Endothelial cell of umbilical vein (primary cell): Measurements from ENCODE around the gene VTI1A. TPM values are rescaled to one million over a fixed set of nuclear protein-coding genes. Genes with fewer than 3 reads are reported as not detected.

Experiments used
- BruUV-seq: library from RNA; stranded (reverse); fragments of 400-500 nt; replicated peaks from 2 replicates; lab custom pipeline; 2021; lab: Mats Ljungman, UMichigan
- CTCF ChIA-PET: fragments of 300-600, 350-600 bp; sonication (Branson Sonifier 250); formaldehyde crosslinking; loops from one replicate; lab custom pipeline; 2021; ENCODE audit warnings: antibody characterized with exemption, inconsistent platforms; lab: Charles Lee
- POLR2A ChIA-PET: fragments of 300-600, 350-600 bp; sonication (Branson Sonifier 250); formaldehyde crosslinking; loops from one replicate; lab custom pipeline; 2021; ENCODE audit warnings: antibody characterized with exemption, inconsistent platforms; lab: Charles Lee
- DNase-seq: peaks from one replicate; pipeline ENCODE4 v3.0.0-alpha.2; 2011; ENCODE audit warnings: low read depth, low spot score
- FAIRE-seq: peaks from 2 replicates; lab custom pipeline; 2011; peaks lifted over from hg19 to GRCh38; lab: Jason Lieb, UNC
- H2AFZ ChIP-seq: 2 replicates; pipeline ENCODE4 v1.6.0; 2012; ENCODE audit warnings: low read depth, low read length, control low read depth, inconsistent platforms
- H3K27ac ChIP-seq: 2 replicates; pipeline ENCODE4 v1.5.1; 2011; ENCODE audit warnings: low read depth, mild to moderate bottlenecking, control low read depth, low read length, moderate library complexity; ENCODE audit not compliant: insufficient read depth
- H3K27me3 ChIP-seq, 2 experiments: 2 replicates each; pipeline versions ENCODE4 v1.6.0 to v1.6.1; 2011; ENCODE audit warnings: low read length in 2 of 2, mixed read lengths in 1 of 2; ENCODE audit not compliant: control insufficient read depth in 2 of 2, insufficient read depth in 2 of 2
- H3K36me3 ChIP-seq, 2 experiments: 2 replicates in 1 of 2; 3 replicates in 1 of 2; pipeline ENCODE4 v1.5.1; 2011; ENCODE audit warnings: low read length in 2 of 2, mild to moderate bottlenecking in 1 of 2, moderate library complexity in 1 of 2; ENCODE audit not compliant: control insufficient read depth in 2 of 2, insufficient read depth in 2 of 2; ENCODE audit errors: extremely low read depth in 1 of 2
- H3K4me1 ChIP-seq: 3 replicates; pipeline ENCODE4 v1.5.1; 2011; ENCODE audit warnings: mild to moderate bottlenecking, low read length; ENCODE audit not compliant: control insufficient read depth, insufficient read depth; ENCODE audit errors: extremely low read depth
- H3K4me2 ChIP-seq: 2 replicates; pipeline ENCODE4 v1.6.1; 2011; ENCODE audit warnings: low read length, control low read depth, mixed read lengths; ENCODE audit not compliant: insufficient read depth
- H3K4me3 ChIP-seq, 3 experiments: fragments of 200-600 bp in 1 of 3; sonication (generic), shearing (Covaris generic) in 1 of 3; replicated peaks in 1 of 3; 2 replicates each; pipeline ENCODE4 v1.5.1; 2011 to 2016; ENCODE audit warnings: control low read depth in 3 of 3, low read length in 3 of 3, mild to moderate bottlenecking in 2 of 3, inconsistent platforms in 1 of 3, low read depth in 1 of 3, moderate library complexity in 1 of 3; ENCODE audit not compliant: insufficient read depth in 1 of 3
- H3K79me2 ChIP-seq: 2 replicates; pipeline ENCODE4 v1.6.0; 2012; ENCODE audit warnings: low read length, inconsistent platforms; ENCODE audit not compliant: control insufficient read depth, insufficient read depth
- H3K9ac ChIP-seq: replicated peaks from 2 replicates; pipeline ENCODE3; 2011; ENCODE audit warnings: low read length, control low read depth; ENCODE audit not compliant: insufficient read depth; ENCODE audit errors: extremely low read depth
- H3K9me1 ChIP-seq: replicated peaks from 3 replicates; pipeline ENCODE4 v1.6.0; 2011; ENCODE audit warnings: mild to moderate bottlenecking, low read length; ENCODE audit not compliant: control insufficient read depth, insufficient read depth; ENCODE audit errors: extremely low read depth
- H3K9me3 ChIP-seq: replicated peaks from 2 replicates; pipeline ENCODE4 v1.5.1; 2012; ENCODE audit warnings: low read length, inconsistent platforms; ENCODE audit not compliant: control insufficient read depth, insufficient read depth
- H4K20me1 ChIP-seq: replicated peaks from 2 replicates; pipeline ENCODE3; 2011; ENCODE audit warnings: mild to moderate bottlenecking, low read length; ENCODE audit not compliant: control insufficient read depth, insufficient read depth; ENCODE audit errors: extremely low read depth
- CTCF ChIP-seq, 2 donors: IDR thresholded peaks; 1 replicate in 1 of 2; 2 replicates in 1 of 2; pipeline ENCODE4 v1.5.1; 2011; ENCODE audit warnings: low read length in 2 of 2, mild to moderate bottlenecking in 2 of 2, moderate library complexity in 2 of 2, control low read depth in 1 of 2, inconsistent platforms in 1 of 2, low read depth in 1 of 2; ENCODE audit not compliant: insufficient read depth in 1 of 2; ENCODE audit errors: extremely low read depth in 1 of 2
- GATA2 ChIP-seq: IDR thresholded peaks from 2 replicates; pipeline ENCODE4 v1.7.0; 2011; ENCODE audit warnings: low read depth, mild to moderate bottlenecking, moderate library complexity, mixed read lengths, low read length; ENCODE audit not compliant: insufficient read length, insufficient read depth
- MAX ChIP-seq: IDR thresholded peaks from 2 replicates; pipeline ENCODE4 v1.6.1; 2011; ENCODE audit not compliant: insufficient read depth, insufficient read length
- dilution Hi-C: fragments of 300-500 bp; cut with MboI; formaldehyde crosslinking; loops from one replicate; pipeline ENCODE4 v1.15.0; 2019; ENCODE audit warnings: low sequenced_read_pairs; ENCODE audit not compliant: extremely low pct_ligation_motif_present
- intact Hi-C: fragments of 100-400 bp; cut with micrococcal nuclease; formaldehyde crosslinking; loops from one replicate; pipeline ENCODE4 v1.10.0; 2022
- polyA plus RNA-seq, 4 experiments: library from polyadenylated mRNA; depleted of rRNA in 3 of 4; stranded (reverse) in 3 of 4; unstranded in 1 of 4; fragments of >200 nt; gene quantifications; 2 replicates each; pipeline versions ENCODE4 v1.2.1 to v1.2.3, GENCODE V29; 2011 to 2012; ENCODE audit warnings: missing spikeins in 1 of 4
- total RNA-seq: library from RNA; stranded (reverse); gene quantifications from 2 replicates; pipeline ENCODE4 v1.2.3, GENCODE V29; 2021

VTI1A gene
- total and polyA plus RNA-seq, 2 donors (not counting 3 experiments of a cell fraction or from before 2014, with no cell fraction given): 10.8 to 35.6 TPM

GRCh38 chr10:112484399-112484798, 37.4 kb downstream of the VTI1A start:
- Histone ChIP-seq H3K27ac (no peak overlapping the region), H3K9ac (no peak overlapping the region), H3K9me3 (no peaks in the 10 kb centered on the region), H3K4me3 (no peak overlapping the region), H3K4me2 (no peak overlapping the region), H3K9me1 (no peaks in the 10 kb centered on the region), H3K27me3 (no peaks in the 10 kb centered on the region), H2AFZ (no peak overlapping the region), H3K36me3 (no peaks in the 10 kb centered on the region), H4K20me1 (no peaks in the 10 kb centered on the region), H3K4me1 (no peaks in the 10 kb centered on the region), H3K79me2 (no peaks in the 10 kb centered on the region)
- dilution Hi-C loops: no loop called here
- intact Hi-C loops: no loop called here
- POLR2A ChIA-PET: no interaction called here
- DNase-seq (no peak), FAIRE-seq (no peak)
- no peak for TF ChIP-seq CTCF (IDR thresholded peaks at IDR 0.05; ENCODE audit: extremely low read depth in 1 of 2, insufficient read depth in 1 of 2, low read depth in 1 of 2, low read length in 2 of 2)
- TF ChIP-seq MAX: no peak
- CTCF ChIA-PET: interaction anchor here (0.7 to 5.5 kb wide), 3 partner anchors 11 to 901 kb away, joined by 3 to 24 read pairs (median 3); no protein-coding TSS in a partner anchor
- BruUV-seq: no TSS peak

GRCh38 chr10:112487964-112488363, 40.9 kb downstream of the VTI1A start:
- ChIA-PET CTCF (no interaction called here), POLR2A (no interaction called here)
- Histone ChIP-seq H2AFZ (no peak overlapping the region), H3K36me3 (no peaks in the 10 kb centered on the region), H3K9me3 (no peaks in the 10 kb centered on the region), H3K4me3 (no peak overlapping the region), H3K9ac (no peak overlapping the region), H3K27me3 (no peaks in the 10 kb centered on the region), H3K27ac (no peak overlapping the region), H3K9me1 (no peaks in the 10 kb centered on the region), H4K20me1 (no peaks in the 10 kb centered on the region), H3K4me2 (no peak overlapping the region), H3K4me1 (peaks cover 2% of the 10 kb centered on the region), H3K79me2 (no peaks in the 10 kb centered on the region)
- no TSS peak for BruUV-seq
- FAIRE-seq (no peak), DNase-seq (no peak)
- intact Hi-C loops: no loop called here
- dilution Hi-C loops: no loop called here
- no peak for TF ChIP-seq GATA2
